ENCODE data around the gene TSSK2.

TSSK2 gene

GRCh38 chr22:19094393-19094997 is 36.6 kb upstream of the TSSK2 start:
- Histone ChIP-seq H3K4me3 (ENCODE audit: low read depth, low read length, poor library complexity, severe bottlenecking) (no peak overlapping the region), H3K36me3 (ENCODE audit: insufficient read depth, low read length) (peaks cover 12% of the 10 kb centered on the region; the same call in 1 of the 2 replicates), H3K79me2 (ENCODE audit: insufficient read depth, low read length) (peaks cover 13% of the 10 kb centered on the region; the same call in 1 of the 2 replicates), H3K4me1 (ENCODE audit: insufficient read depth, low read length, severe bottlenecking) (no peaks in the 10 kb centered on the region), H3K9me3 (ENCODE audit: low read length) (no peaks in the 10 kb centered on the region), H3K27ac (ENCODE audit: low read depth, low read length, poor library complexity, severe bottlenecking) (no peak overlapping the region), H2AFZ (ENCODE audit: low read length) (no peak overlapping the region), H3K9me2 (ENCODE audit: low read depth, low read length) (no peaks in the 10 kb centered on the region), H3K4me2 (ENCODE audit: low read length) (no peak overlapping the region), H4K20me1 (ENCODE audit: insufficient read depth, low read length) (no peaks in the 10 kb centered on the region), H3K9ac (ENCODE audit: low read length) (no peak overlapping the region), H3F3A (ENCODE audit: insufficient read depth, low read length) (no peaks in the 10 kb centered on the region), H3K27me3 (ENCODE audit: insufficient read depth, low read length) (no peaks in the 10 kb centered on the region)
- TF ChIP-seq EZH2 (IDR thresholded peaks at IDR 0.05; ENCODE audit: borderline replicate concordance, low read length), result no peak
- TF ChIP-seq CTCF (IDR thresholded peaks at IDR 0.05; ENCODE audit: low read length), result no peak

- Histone ChIP-seq H3K4me1 (ENCODE audit: insufficient read depth, low read length, severe bottlenecking) (no peaks in the 10 kb centered on the region), H2AFZ (ENCODE audit: low read length) (no peak overlapping the region), H3K9me2 (ENCODE audit: low read depth, low read length) (no peaks in the 10 kb centered on the region), H3K79me2 (ENCODE audit: insufficient read depth, low read length) (peaks cover 19% of the 10 kb centered on the region), H4K20me1 (ENCODE audit: insufficient read depth, low read length) (no peaks in the 10 kb centered on the region), H3K4me2 (ENCODE audit: low read length) (no peak overlapping the region), H3K9ac (ENCODE audit: low read length) (no peak overlapping the region), H3F3A (ENCODE audit: insufficient read depth, low read length) (no peaks in the 10 kb centered on the region), H3K27ac (ENCODE audit: low read depth, low read length, poor library complexity, severe bottlenecking) (no peak overlapping the region), H3K9me3 (ENCODE audit: low read length) (no peaks in the 10 kb centered on the region), H3K36me3 (ENCODE audit: insufficient read depth, low read length) (peaks cover 19% of the 10 kb centered on the region), H3K4me3 (ENCODE audit: low read depth, low read length, poor library complexity, severe bottlenecking) (no peak overlapping the region), H3K27me3 (ENCODE audit: insufficient read depth, low read length) (no peaks in the 10 kb centered on the region)
- no peak for TF ChIP-seq EZH2 (IDR thresholded peaks at IDR 0.05; ENCODE audit: borderline replicate concordance, low read length)
- no peak for TF ChIP-seq CTCF (IDR thresholded peaks at IDR 0.05; ENCODE audit: low read length)
Observed at GRCh38 chr22:19096555-19096954, 34.6 kb upstream of the TSSK2 start.

- Histone ChIP-seq H3K9me2 (ENCODE audit: low read depth, low read length) (no peaks in the 10 kb centered on the region), H3K9me3 (ENCODE audit: low read length) (no peaks in the 10 kb centered on the region), H3K4me3 (ENCODE audit: low read depth, low read length, poor library complexity, severe bottlenecking) (no peak overlapping the region), H3K9ac (ENCODE audit: low read length) (no peak overlapping the region), H4K20me1 (ENCODE audit: insufficient read depth, low read length) (no peaks in the 10 kb centered on the region), H3K36me3 (ENCODE audit: insufficient read depth, low read length) (peaks cover 19% of the 10 kb centered on the region), H3K79me2 (ENCODE audit: insufficient read depth, low read length) (peaks cover 25% of the 10 kb centered on the region), H3K4me2 (ENCODE audit: low read length) (no peak overlapping the region), H3K4me1 (ENCODE audit: insufficient read depth, low read length, severe bottlenecking) (no peaks in the 10 kb centered on the region), H3K27me3 (ENCODE audit: insufficient read depth, low read length) (no peaks in the 10 kb centered on the region), H2AFZ (ENCODE audit: low read length) (no peak overlapping the region), H3F3A (ENCODE audit: insufficient read depth, low read length) (no peaks in the 10 kb centered on the region), H3K27ac (ENCODE audit: low read depth, low read length, poor library complexity, severe bottlenecking) (no peak overlapping the region)
- TF ChIP-seq CTCF (IDR thresholded peaks at IDR 0.05; ENCODE audit: low read length) (no peak), EZH2 (IDR thresholded peaks at IDR 0.05; ENCODE audit: borderline replicate concordance, low read length) (no peak)
Observed at GRCh38 chr22:19097518-19097917, 33.6 kb upstream of the TSSK2 start.

All from OCI-LY1 (cell line).